ENCODE measurements around the gene ABCD1. TPM values are rescaled to one million over a fixed set of nuclear protein-coding genes. Genes with fewer than 3 reads are reported as not detected.

ABCD1 gene
- total RNA-seq, 1 donor from 2014 or later: 19.7 TPM

DNA sequence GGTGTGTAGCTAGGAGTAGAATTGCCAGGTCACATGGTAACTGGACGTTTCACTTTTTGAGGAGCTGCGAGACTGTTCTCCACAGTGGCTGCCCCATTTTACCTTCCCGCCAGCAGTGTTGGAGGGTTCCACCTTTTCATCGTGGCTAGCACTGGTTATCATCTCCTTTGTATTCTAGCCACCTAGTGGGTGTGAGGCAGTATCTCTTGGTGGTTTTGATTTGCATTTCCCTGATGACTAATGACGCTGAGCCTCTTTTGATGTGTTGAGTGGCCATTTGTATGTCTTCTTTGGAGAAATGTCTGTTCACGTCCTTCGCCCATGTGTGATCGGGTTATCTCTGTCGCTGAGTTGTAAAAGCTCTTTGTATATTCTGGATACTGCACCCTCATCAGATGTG lies 10.6 kb downstream of the ABCD1 start:
- H3K9me3 Mint-ChIP-seq (ENCODE audit: unreplicated experiment): peaks cover 12% of the 10 kb centered on the region

GRCh38 chrX:153736071-153736820 lies 11.6 kb downstream of the ABCD1 start:
- DNase-seq (ENCODE audit: extremely low spot score, unreplicated experiment): no peak

More for the DNA sequence above, 10.6 kb downstream of the ABCD1 start:
- no peak overlapping the region for H3K27ac Mint-ChIP-seq (ENCODE audit: unreplicated experiment)
- no peaks in the 10 kb centered on the region for H3K27me3 Mint-ChIP-seq (ENCODE audit: unreplicated experiment)
- TF ChIP-seq CTCF (IDR thresholded peaks at IDR 0.05): no peak
- peaks cover 18% of the 10 kb centered on the region for H3K36me3 Mint-ChIP-seq (ENCODE audit: unreplicated experiment)
- DNase-seq (ENCODE audit: extremely low spot score, unreplicated experiment): no peak
- peaks cover 4% of the 10 kb centered on the region for H3K4me1 Mint-ChIP-seq (ENCODE audit: unreplicated experiment)
- no peak overlapping the region for H3K4me3 Mint-ChIP-seq (ENCODE audit: unreplicated experiment)

GRCh38 chrX:153736871-153737441 lies 12.3 kb downstream of the ABCD1 start:
- DNase-seq (ENCODE audit: extremely low spot score, unreplicated experiment): no peak
- Mint-ChIP-seq H3K9me3 (ENCODE audit: unreplicated experiment) (peaks cover 4% of the 10 kb centered on the region), H3K36me3 (ENCODE audit: unreplicated experiment) (peaks cover 11% of the 10 kb centered on the region), H3K4me3 (ENCODE audit: unreplicated experiment) (no peak overlapping the region), H3K27ac (ENCODE audit: unreplicated experiment) (no peak overlapping the region), H3K4me1 (ENCODE audit: unreplicated experiment) (peaks cover 2% of the 10 kb centered on the region), H3K27me3 (ENCODE audit: unreplicated experiment) (no peaks in the 10 kb centered on the region)
- TF ChIP-seq CTCF (IDR thresholded peaks at IDR 0.05): no peak

More at GRCh38 chrX:153736071-153736820, 11.6 kb downstream of the ABCD1 start:
- Mint-ChIP-seq H3K4me1 (ENCODE audit: unreplicated experiment) (peaks cover 2% of the 10 kb centered on the region), H3K9me3 (ENCODE audit: unreplicated experiment) (peaks cover 11% of the 10 kb centered on the region), H3K27ac (ENCODE audit: unreplicated experiment) (no peak overlapping the region), H3K36me3 (ENCODE audit: unreplicated experiment) (peaks cover 18% of the 10 kb centered on the region), H3K27me3 (ENCODE audit: unreplicated experiment) (no peaks in the 10 kb centered on the region), H3K4me3 (ENCODE audit: unreplicated experiment) (no peak overlapping the region)
- TF ChIP-seq CTCF (IDR thresholded peaks at IDR 0.05): no peak

DNA sequence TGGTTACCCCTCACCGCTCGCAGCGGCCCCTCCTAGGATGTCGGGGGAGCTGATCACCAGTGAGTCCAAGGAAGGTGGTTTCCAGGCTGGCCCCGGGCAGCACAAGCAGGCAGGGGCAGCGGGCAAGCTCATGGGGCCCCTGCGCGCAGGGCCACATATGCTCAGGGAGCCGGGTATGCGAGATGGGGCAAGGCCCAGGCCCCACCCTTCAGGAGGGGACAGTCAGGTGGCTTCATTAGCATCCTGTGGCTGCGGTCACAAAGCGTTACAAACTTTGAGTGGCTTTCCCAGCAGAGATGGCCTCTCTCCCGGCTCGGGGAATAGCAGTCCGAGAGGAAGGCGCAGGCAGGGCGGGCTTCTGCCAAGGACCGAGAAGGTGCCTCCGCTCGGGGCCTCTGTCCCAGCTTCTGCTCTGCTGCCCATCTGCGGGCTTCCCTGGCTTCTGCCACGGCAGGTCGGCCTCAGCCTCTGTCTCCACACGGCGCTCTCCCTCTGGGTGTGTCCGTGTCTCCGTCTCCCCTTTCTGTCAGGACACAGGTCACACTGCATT lies 13.5 kb downstream of the ABCD1 start:
- DNase-seq (ENCODE audit: extremely low spot score, unreplicated experiment): no peak
- H3K27ac Mint-ChIP-seq (ENCODE audit: unreplicated experiment): no peak overlapping the region
- peaks cover 3% of the 10 kb centered on the region for H3K9me3 Mint-ChIP-seq (ENCODE audit: unreplicated experiment)
- H3K27me3 Mint-ChIP-seq (ENCODE audit: unreplicated experiment): no peaks in the 10 kb centered on the region
- no peak for TF ChIP-seq CTCF (IDR thresholded peaks at IDR 0.05)
- H3K4me1 Mint-ChIP-seq (ENCODE audit: unreplicated experiment): peaks cover 2% of the 10 kb centered on the region
- peaks cover 8% of the 10 kb centered on the region for H3K36me3 Mint-ChIP-seq (ENCODE audit: unreplicated experiment)
- no peak overlapping the region for H3K4me3 Mint-ChIP-seq (ENCODE audit: unreplicated experiment)

Measured in osteocyte (in vitro differentiated cells).